PFSK-1 (cell line): ENCODE results near the gene MTMR11.

Experiments
- FOXP2 ChIP-seq: optimal IDR thresholded peaks from 2 replicates; pipeline ENCODE3; 2011; ENCODE audit warnings: borderline replicate concordance, control low read depth, inconsistent platforms; ENCODE audit not compliant: insufficient read depth; ENCODE audit errors: extremely low read length, extremely low read depth
- TF ChIP-seq, protein P1 (sequence below), 2 experiments: IDR thresholded peaks; 2 replicates each; pipeline versions ENCODE4 v1.6.1 to v1.8.0; 2011 to 2012; ENCODE audit warnings: low read depth in 2 of 2, low read length in 2 of 2, control low read depth in 1 of 2, inconsistent platforms in 1 of 2, mild to moderate bottlenecking in 1 of 2, moderate library complexity in 1 of 2; ENCODE audit not compliant: insufficient read depth in 1 of 2

DNA sequence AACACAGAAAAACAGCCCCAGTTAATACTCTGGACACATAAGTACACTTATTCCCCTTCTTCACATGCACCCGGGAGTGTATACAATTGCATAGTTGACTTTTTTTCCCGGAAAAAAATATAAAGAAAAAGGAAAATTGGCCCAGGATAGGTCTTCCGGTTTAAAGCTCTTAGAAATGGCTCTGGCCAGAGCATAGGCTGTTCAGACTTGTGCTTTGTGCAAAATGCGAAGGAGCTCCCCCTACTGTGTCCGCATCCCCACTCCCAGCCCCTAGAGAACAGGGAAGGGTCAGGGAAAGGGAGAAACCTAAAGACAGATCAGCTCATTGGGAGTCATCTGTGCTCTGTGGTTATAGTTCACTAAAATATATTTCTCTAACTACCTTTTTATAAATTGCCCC, 5.5 kb upstream of the MTMR11 start:
- TF ChIP-seq, protein P1, sequence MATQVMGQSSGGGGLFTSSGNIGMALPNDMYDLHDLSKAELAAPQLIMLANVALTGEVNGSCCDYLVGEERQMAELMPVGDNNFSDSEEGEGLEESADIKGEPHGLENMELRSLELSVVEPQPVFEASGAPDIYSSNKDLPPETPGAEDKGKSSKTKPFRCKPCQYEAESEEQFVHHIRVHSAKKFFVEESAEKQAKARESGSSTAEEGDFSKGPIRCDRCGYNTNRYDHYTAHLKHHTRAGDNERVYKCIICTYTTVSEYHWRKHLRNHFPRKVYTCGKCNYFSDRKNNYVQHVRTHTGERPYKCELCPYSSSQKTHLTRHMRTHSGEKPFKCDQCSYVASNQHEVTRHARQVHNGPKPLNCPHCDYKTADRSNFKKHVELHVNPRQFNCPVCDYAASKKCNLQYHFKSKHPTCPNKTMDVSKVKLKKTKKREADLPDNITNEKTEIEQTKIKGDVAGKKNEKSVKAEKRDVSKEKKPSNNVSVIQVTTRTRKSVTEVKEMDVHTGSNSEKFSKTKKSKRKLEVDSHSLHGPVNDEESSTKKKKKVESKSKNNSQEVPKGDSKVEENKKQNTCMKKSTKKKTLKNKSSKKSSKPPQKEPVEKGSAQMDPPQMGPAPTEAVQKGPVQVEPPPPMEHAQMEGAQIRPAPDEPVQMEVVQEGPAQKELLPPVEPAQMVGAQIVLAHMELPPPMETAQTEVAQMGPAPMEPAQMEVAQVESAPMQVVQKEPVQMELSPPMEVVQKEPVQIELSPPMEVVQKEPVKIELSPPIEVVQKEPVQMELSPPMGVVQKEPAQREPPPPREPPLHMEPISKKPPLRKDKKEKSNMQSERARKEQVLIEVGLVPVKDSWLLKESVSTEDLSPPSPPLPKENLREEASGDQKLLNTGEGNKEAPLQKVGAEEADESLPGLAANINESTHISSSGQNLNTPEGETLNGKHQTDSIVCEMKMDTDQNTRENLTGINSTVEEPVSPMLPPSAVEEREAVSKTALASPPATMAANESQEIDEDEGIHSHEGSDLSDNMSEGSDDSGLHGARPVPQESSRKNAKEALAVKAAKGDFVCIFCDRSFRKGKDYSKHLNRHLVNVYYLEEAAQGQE (IDR thresholded peaks at IDR 0.05; ENCODE audit: insufficient read depth in 1 of 2, low read depth in 2 of 2, low read length in 2 of 2) = no peak
- TF ChIP-seq FOXP2 = no peak
